ENCODE measurements around the gene PLEKHB2.

- no peak for TF ChIP-seq CTCF (IDR thresholded peaks at IDR 0.05; ENCODE audit: low read length)
- TF ChIP-seq EZH2 (optimal IDR thresholded peaks at IDR 0.05; ENCODE audit: low read depth, low read length) = no peak
These were observed 50.2 kb downstream of the PLEKHB2 start for GRCh38 chr2:131155208-131155855.

Data from MM.1S (cell line).